ENCODE results near the gene COX6A1. TPM values are rescaled to one million over a fixed set of nuclear protein-coding genes. Genes with fewer than 3 reads are reported as not detected.
A peak's percentile ranks its signal among the peaks of the same experiment; 100 is the strongest.

Gene COX6A1
- total and polyA plus RNA-seq, 4 donors, result 338 to 910 (median 536) TPM

GRCh38 chr12:120457133-120457532 lies 19.2 kb downstream of the COX6A1 start:
- Histone ChIP-seq H3K4me1 (ENCODE audit: control insufficient read depth in 4 of 4, insufficient read depth in 4 of 4, low read length in 3 of 4) (peaks cover 0 to 18% (median 10%) of the 10 kb centered on the region in 4 donors), H3K27ac (ENCODE audit: low read depth in 1 of 2, low read length in 2 of 2) (no peak overlapping the region), H3K9me3 (ENCODE audit: control insufficient read depth in 4 of 4, low read length in 3 of 4) (no peaks in the 10 kb centered on the region), H3K36me3 (ENCODE audit: control insufficient read depth in 4 of 4, insufficient read depth in 3 of 4, low read depth in 1 of 4, low read length in 3 of 4) (peaks cover 12 to 52% (median 42%) of the 10 kb centered on the region in 4 donors), H3K4me3 (ENCODE audit: low read depth in 1 of 3, low read length in 3 of 3) (no peak overlapping the region), H3K27me3 (ENCODE audit: control insufficient read depth in 4 of 4, insufficient read depth in 4 of 4, low read length in 3 of 4) (no peaks in the 10 kb centered on the region), H3K9ac (ENCODE audit: low read depth in 1 of 2, low read length in 2 of 2) (no peak overlapping the region)
- TF ChIP-seq RAD21 (IDR thresholded peaks at IDR 0.05), result peak in 1 of 2 donors; percentile 20
- TF ChIP-seq, protein P1, sequence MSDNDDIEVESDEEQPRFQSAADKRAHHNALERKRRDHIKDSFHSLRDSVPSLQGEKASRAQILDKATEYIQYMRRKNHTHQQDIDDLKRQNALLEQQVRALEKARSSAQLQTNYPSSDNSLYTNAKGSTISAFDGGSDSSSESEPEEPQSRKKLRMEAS (IDR thresholded peaks at IDR 0.05), result no peak
- 88% methylated on average over 6 of the region's 6 CpGs for WGBS
- DNase-seq (ENCODE audit: low spot score), result no peak

DNA sequence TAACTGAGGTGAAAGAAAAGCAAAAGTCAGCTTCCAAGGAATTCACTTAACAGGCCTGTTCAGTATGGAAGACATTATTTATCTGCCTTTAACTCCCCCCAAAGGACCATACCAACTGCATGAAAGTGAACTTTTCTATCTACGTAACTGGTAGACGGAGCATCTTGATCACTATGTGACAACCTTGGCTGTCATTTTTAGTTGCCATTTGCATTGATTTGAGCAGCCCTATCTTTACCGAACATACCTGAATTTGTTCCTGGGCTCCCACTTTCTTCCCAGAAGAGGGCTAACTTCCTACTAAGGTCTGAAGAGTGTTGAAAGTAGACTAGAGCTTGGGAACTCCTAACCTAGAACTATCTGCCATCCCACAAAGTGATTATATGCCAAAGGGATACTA lies 22.2 kb downstream of the COX6A1 start:
- no peak overlapping the region for H3K9ac ChIP-seq (ENCODE audit: low read depth in 1 of 2, low read length in 2 of 2)
- TF ChIP-seq JUND (IDR thresholded peaks at IDR 0.05) (no peak), RAD21 (IDR thresholded peaks at IDR 0.05) (no peak), EGR1 (IDR thresholded peaks at IDR 0.05; ENCODE audit: low read depth in 2 of 2) (no peak), TAF1 (conservative IDR thresholded peaks at IDR 0.05) (no peak), HNF4G (IDR thresholded peaks at IDR 0.05) (no peak), NR2F2 (IDR thresholded peaks at IDR 0.05) (no peak), FOXA1 (IDR thresholded peaks at IDR 0.05) (no peak), CTCF (IDR thresholded peaks at IDR 0.05; ENCODE audit: low read depth, low read length, missing input control) (no peak)
- TF ChIP-seq, protein P2, sequence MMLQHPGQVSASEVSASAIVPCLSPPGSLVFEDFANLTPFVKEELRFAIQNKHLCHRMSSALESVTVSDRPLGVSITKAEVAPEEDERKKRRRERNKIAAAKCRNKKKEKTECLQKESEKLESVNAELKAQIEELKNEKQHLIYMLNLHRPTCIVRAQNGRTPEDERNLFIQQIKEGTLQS (IDR thresholded peaks at IDR 0.05), result no peak
- TF ChIP-seq, protein P3, sequence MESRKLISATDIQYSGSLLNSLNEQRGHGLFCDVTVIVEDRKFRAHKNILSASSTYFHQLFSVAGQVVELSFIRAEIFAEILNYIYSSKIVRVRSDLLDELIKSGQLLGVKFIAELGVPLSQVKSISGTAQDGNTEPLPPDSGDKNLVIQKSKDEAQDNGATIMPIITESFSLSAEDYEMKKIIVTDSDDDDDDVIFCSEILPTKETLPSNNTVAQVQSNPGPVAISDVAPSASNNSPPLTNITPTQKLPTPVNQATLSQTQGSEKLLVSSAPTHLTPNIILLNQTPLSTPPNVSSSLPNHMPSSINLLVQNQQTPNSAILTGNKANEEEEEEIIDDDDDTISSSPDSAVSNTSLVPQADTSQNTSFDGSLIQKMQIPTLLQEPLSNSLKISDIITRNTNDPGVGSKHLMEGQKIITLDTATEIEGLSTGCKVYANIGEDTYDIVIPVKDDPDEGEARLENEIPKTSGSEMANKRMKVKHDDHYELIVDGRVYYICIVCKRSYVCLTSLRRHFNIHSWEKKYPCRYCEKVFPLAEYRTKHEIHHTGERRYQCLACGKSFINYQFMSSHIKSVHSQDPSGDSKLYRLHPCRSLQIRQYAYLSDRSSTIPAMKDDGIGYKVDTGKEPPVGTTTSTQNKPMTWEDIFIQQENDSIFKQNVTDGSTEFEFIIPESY (IDR thresholded peaks at IDR 0.05), result no peak
- TF ChIP-seq, protein P1 (IDR thresholded peaks at IDR 0.05), result no peak
- H3K4me1 ChIP-seq (ENCODE audit: control insufficient read depth in 4 of 4, insufficient read depth in 4 of 4, low read length in 3 of 4), result peaks cover 0 to 2% (median 0%) of the 10 kb centered on the region in 4 donors
- H3K4me3 ChIP-seq (ENCODE audit: low read depth in 1 of 3, low read length in 3 of 3), result no peak overlapping the region
- DNase-seq (ENCODE audit: low spot score), result no peak
- H3K27ac ChIP-seq (ENCODE audit: low read depth in 1 of 2, low read length in 2 of 2), result no peak overlapping the region
- H3K27me3 ChIP-seq (ENCODE audit: control insufficient read depth in 4 of 4, insufficient read depth in 4 of 4, low read length in 3 of 4), result no peaks in the 10 kb centered on the region
- no peaks in the 10 kb centered on the region for H3K9me3 ChIP-seq (ENCODE audit: control insufficient read depth in 4 of 4, low read length in 3 of 4)
- WGBS, result 94% methylated on average over 3 of the region's 3 CpGs
- H3K36me3 ChIP-seq (ENCODE audit: control insufficient read depth in 4 of 4, insufficient read depth in 3 of 4, low read depth in 1 of 4, low read length in 3 of 4), result peaks cover 12 to 80% (median 70%) of the 10 kb centered on the region in 4 donors

DNA sequence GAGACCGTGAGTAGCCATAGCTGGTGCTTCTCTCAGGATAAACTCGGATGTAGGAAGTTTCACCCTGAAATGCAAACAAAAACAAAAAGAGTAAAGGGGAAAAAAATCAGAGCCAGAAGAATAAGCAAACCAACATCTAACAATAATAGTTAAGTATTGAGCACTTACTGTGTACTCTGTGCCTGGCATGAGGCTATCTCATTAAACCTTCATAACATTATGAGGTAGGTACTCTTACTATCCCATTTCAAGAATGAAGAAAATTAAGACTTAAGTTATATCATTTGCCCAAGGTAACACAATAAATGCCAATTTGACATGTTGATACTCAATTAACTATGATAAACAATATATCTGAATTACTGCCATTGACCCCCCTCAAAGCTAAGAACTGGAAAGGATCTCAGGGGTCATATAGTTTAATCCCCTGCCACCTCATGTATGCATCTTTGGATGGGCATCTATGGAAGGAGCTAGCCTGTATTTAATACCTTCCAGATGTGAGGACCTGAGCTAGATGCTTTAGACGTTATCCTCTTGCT lies 24.3 kb downstream of the COX6A1 start:
- peaks cover 0 to 11% (median 2%) of the 10 kb centered on the region in 4 donors for H3K4me1 ChIP-seq (ENCODE audit: control insufficient read depth in 4 of 4, insufficient read depth in 4 of 4, low read length in 3 of 4)
- no peak overlapping the region for H3K4me3 ChIP-seq (ENCODE audit: low read depth in 1 of 3, low read length in 3 of 3)
- no peak overlapping the region for H3K9ac ChIP-seq (ENCODE audit: low read depth in 1 of 2, low read length in 2 of 2)
- 86% methylated on average over 3 of the region's 3 CpGs for WGBS
- H3K36me3 ChIP-seq (ENCODE audit: control insufficient read depth in 4 of 4, insufficient read depth in 3 of 4, low read depth in 1 of 4, low read length in 3 of 4), result peaks cover 12 to 76% (median 64%) of the 10 kb centered on the region in 4 donors
- no peak overlapping the region for H3K27ac ChIP-seq (ENCODE audit: low read depth in 1 of 2, low read length in 2 of 2)
- no peak for DNase-seq (ENCODE audit: low spot score)
- TF ChIP-seq FOXA1 (IDR thresholded peaks at IDR 0.05), result no peak
- TF ChIP-seq, protein P2 (IDR thresholded peaks at IDR 0.05), result no peak
- no peak for TF ChIP-seq RAD21 (IDR thresholded peaks at IDR 0.05)
- TF ChIP-seq SP1 (IDR thresholded peaks at IDR 0.05), result no peak
- no peaks in the 10 kb centered on the region for H3K27me3 ChIP-seq (ENCODE audit: control insufficient read depth in 4 of 4, insufficient read depth in 4 of 4, low read length in 3 of 4)
- H3K9me3 ChIP-seq (ENCODE audit: control insufficient read depth in 4 of 4, low read length in 3 of 4), result no peaks in the 10 kb centered on the region

All from liver (tissue), 9 donors.